Progenitor cell of endocrine pancreas (in vitro differentiated cells): ENCODE data around the gene PPARD. TPM values are rescaled to one million over a fixed set of nuclear protein-coding genes. Genes with fewer than 3 reads are reported as not detected.

Experiments used
- DNase-seq: peaks from one replicate; pipeline ENCODE4 v3.0.0; 2021; ENCODE audit warnings: low spot score; ENCODE audit not compliant: unreplicated experiment
- H3K27ac Mint-ChIP-seq: 2 replicates; pipeline ENCODE4 v1.8.0; 2021; ENCODE audit warnings: mild to moderate bottlenecking, moderate library complexity, mixed read lengths
- H3K27me3 Mint-ChIP-seq: 2 replicates; pipeline ENCODE4 v1.8.0; 2021; ENCODE audit warnings: mixed read lengths
- H3K36me3 Mint-ChIP-seq: 2 replicates; pipeline ENCODE4 v1.8.0; 2022; ENCODE audit warnings: mixed read lengths; ENCODE audit not compliant: insufficient read depth
- H3K4me1 Mint-ChIP-seq: 2 replicates; pipeline ENCODE4 v1.8.0; 2021; ENCODE audit warnings: low read depth, mixed read lengths
- H3K4me3 Mint-ChIP-seq: 2 replicates; pipeline ENCODE4 v1.8.0; 2021; ENCODE audit warnings: low read depth, mild to moderate bottlenecking, moderate library complexity, mixed read lengths
- H3K9me3 Mint-ChIP-seq: 2 replicates; pipeline ENCODE4 v1.8.0; 2021; ENCODE audit warnings: low read depth, mixed read lengths
- total RNA-seq: library from RNA; stranded (reverse); gene quantifications from 2 replicates; pipeline ENCODE4 v1.2.1, GENCODE V29; 2021
- TF ChIP-seq, protein P1 (sequence below): fragments of 200-600 bp; sonication (generic); IDR thresholded peaks from one replicate; pipeline ENCODE4 v1.5.0; 2021; ENCODE audit warnings: antibody characterized with exemption, mild to moderate bottlenecking; ENCODE audit not compliant: unreplicated experiment

The PPARD gene
- total RNA-seq, 1 donor from 2014 or later: 13.9 TPM

DNA sequence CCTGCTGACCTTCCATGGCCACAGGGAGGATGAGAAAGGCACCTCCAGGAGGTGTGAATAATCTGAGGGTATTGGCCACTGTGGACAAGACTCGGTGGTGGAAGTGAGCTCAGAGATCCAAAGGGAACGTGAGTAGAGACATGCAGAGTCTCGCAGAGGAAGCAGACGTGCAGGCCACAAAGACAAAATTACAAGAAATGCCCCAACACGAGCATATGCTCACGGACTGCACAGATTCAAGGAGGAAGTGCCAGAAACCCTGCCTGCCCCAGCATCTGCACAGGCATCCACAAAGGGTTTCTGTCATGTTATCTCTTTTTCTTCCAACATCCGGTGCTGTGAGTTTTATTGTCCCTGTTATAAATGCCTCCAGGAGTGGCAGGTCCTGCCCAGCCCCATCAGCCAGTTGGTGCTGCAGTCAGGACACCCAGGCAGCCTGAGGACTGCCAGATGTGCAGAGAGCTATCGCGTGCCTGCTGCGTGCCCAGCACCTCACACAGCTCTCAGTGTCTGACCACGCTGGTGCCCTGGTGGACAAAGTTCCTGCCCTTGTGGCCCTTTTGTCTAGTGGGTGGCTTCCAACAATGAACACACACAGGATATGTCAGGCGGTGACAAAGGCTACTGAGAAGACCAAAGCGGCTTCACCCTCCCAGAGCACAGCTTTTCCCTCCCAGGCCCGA is 75.8 kb downstream of the PPARD start:
- Mint-ChIP-seq H3K4me1 (peaks cover 11% of the 10 kb centered on the region), H3K4me3 (no peak overlapping the region), H3K27me3 (no peaks in the 10 kb centered on the region), H3K9me3 (no peaks in the 10 kb centered on the region), H3K36me3 (no peaks in the 10 kb centered on the region), H3K27ac (no peak overlapping the region)
- DNase-seq: no peak
- TF ChIP-seq, protein P1, sequence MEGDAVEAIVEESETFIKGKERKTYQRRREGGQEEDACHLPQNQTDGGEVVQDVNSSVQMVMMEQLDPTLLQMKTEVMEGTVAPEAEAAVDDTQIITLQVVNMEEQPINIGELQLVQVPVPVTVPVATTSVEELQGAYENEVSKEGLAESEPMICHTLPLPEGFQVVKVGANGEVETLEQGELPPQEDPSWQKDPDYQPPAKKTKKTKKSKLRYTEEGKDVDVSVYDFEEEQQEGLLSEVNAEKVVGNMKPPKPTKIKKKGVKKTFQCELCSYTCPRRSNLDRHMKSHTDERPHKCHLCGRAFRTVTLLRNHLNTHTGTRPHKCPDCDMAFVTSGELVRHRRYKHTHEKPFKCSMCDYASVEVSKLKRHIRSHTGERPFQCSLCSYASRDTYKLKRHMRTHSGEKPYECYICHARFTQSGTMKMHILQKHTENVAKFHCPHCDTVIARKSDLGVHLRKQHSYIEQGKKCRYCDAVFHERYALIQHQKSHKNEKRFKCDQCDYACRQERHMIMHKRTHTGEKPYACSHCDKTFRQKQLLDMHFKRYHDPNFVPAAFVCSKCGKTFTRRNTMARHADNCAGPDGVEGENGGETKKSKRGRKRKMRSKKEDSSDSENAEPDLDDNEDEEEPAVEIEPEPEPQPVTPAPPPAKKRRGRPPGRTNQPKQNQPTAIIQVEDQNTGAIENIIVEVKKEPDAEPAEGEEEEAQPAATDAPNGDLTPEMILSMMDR: no peak

- H3K4me1 Mint-ChIP-seq: peaks cover 11% of the 10 kb centered on the region
- H3K36me3 Mint-ChIP-seq: no peaks in the 10 kb centered on the region
- DNase-seq: no peak
- TF ChIP-seq, protein P1: peak; percentile 27
- H3K4me3 Mint-ChIP-seq: no peak overlapping the region
- no peaks in the 10 kb centered on the region for H3K9me3 Mint-ChIP-seq
- H3K27ac Mint-ChIP-seq: no peak overlapping the region
- no peaks in the 10 kb centered on the region for H3K27me3 Mint-ChIP-seq
Measured at GRCh38 chr6:35419417-35419816, 77.1 kb downstream of the PPARD start.

DNA sequence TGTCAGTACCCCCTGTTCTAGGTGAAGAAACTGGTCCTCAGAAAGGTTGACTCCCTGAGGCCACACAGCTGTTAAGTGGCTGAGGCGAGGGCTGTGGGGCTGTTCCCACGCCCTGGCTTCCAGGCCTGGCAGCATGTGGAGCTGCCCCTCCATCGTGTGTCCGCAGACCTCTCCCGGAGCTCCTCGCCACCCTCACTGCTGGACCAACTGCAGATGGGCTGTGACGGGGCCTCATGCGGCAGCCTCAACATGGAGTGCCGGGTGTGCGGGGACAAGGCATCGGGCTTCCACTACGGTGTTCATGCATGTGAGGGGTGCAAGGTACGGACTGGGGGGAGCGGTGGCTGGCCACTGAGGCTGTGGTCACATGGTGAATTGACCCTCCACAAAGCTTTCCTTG is 77.6 kb downstream of the PPARD start:
- H3K4me1 Mint-ChIP-seq: peaks cover 7% of the 10 kb centered on the region

GRCh38 chr6:35425284-35425683 is 82.9 kb downstream of the PPARD start:
- TF ChIP-seq, protein P1: no peak
- no peaks in the 10 kb centered on the region for H3K27me3 Mint-ChIP-seq
- peaks cover 12% of the 10 kb centered on the region for H3K36me3 Mint-ChIP-seq
- no peak for DNase-seq
- no peak overlapping the region for H3K4me3 Mint-ChIP-seq
- H3K4me1 Mint-ChIP-seq: peaks cover 8% of the 10 kb centered on the region
- H3K27ac Mint-ChIP-seq: peak overlapping the region; percentile 45
- H3K9me3 Mint-ChIP-seq: no peaks in the 10 kb centered on the region

More for the DNA sequence above, 77.6 kb downstream of the PPARD start:
- Mint-ChIP-seq H3K4me3 (no peak overlapping the region), H3K27ac (no peak overlapping the region), H3K27me3 (no peaks in the 10 kb centered on the region), H3K9me3 (no peaks in the 10 kb centered on the region), H3K36me3 (no peaks in the 10 kb centered on the region)
- TF ChIP-seq, protein P1: no peak
- DNase-seq: no peak

DNA sequence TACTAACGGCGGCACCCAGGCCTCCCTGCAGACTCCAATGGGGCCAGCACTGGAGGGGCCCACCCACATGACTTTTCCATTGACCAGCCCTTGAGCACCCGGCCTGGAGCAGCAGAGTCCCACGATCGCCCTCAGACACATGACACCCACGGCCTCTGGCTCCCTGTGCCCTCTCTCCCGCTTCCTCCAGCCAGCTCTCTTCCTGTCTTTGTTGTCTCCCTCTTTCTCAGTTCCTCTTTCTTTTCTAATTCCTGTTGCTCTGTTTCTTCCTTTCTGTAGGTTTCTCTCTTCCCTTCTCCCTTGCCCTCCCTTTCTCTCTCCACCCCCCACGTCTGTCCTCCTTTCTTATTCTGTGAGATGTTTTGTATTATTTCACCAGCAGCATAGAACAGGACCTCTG is 83.7 kb downstream of the PPARD start:
- TF ChIP-seq, protein P1: no peak
- no peak for DNase-seq
- H3K9me3 Mint-ChIP-seq: no peaks in the 10 kb centered on the region
- peaks cover 8% of the 10 kb centered on the region for H3K4me1 Mint-ChIP-seq
- no peak overlapping the region for H3K27ac Mint-ChIP-seq
- no peaks in the 10 kb centered on the region for H3K27me3 Mint-ChIP-seq
- no peak overlapping the region for H3K4me3 Mint-ChIP-seq
- peaks cover 12% of the 10 kb centered on the region for H3K36me3 Mint-ChIP-seq
